DOHH2 (cell line): ENCODE results near the gene PRKCH.

Experiments
- H3F3A ChIP-seq: fragments of 200-600 bp; sonication (generic), shearing (Covaris generic); 2 replicates; pipeline ENCODE4 v1.6.0; 2016; ENCODE audit warnings: antibody characterized with exemption, mild to moderate bottlenecking; ENCODE audit not compliant: control insufficient read depth, insufficient read depth
- H3K27ac ChIP-seq: fragments of 200-600 bp; sonication (generic); 2 replicates; pipeline ENCODE4 v1.5.1; 2014; ENCODE audit warnings: low read depth, mild to moderate bottlenecking, low read length, moderate library complexity
- H3K27me3 ChIP-seq: fragments of 200-600 bp; sonication (generic); 2 replicates; pipeline ENCODE4 v1.6.1; 2014; ENCODE audit warnings: mild to moderate bottlenecking, low read length, mixed read lengths; ENCODE audit not compliant: control insufficient read depth
- H3K36me3 ChIP-seq: fragments of 200-600 bp; sonication (generic); 2 replicates; pipeline ENCODE4 v1.6.1; 2014; ENCODE audit warnings: mild to moderate bottlenecking, low read length, moderate library complexity, mixed read lengths; ENCODE audit not compliant: control insufficient read depth
- H3K4me1 ChIP-seq: fragments of 200-600 bp; sonication (generic); 2 replicates; pipeline ENCODE4 v1.6.1; 2014; ENCODE audit warnings: mild to moderate bottlenecking, low read length, mixed read lengths; ENCODE audit not compliant: control insufficient read depth
- H3K4me2 ChIP-seq: fragments of 200-600 bp; sonication (generic); 2 replicates; pipeline ENCODE4 v1.6.0; 2014; ENCODE audit warnings: mild to moderate bottlenecking, low read length, moderate library complexity
- H3K4me3 ChIP-seq: fragments of 200-600 bp; sonication (generic); 2 replicates; pipeline ENCODE4 v1.5.1; 2014; ENCODE audit warnings: mild to moderate bottlenecking, low read length, mixed read lengths
- H3K79me2 ChIP-seq: fragments of 200-600 bp; sonication (generic); 2 replicates; pipeline ENCODE4 v1.6.1; 2014; ENCODE audit warnings: mild to moderate bottlenecking, low read length, mixed read lengths; ENCODE audit not compliant: control insufficient read depth
- H3K9me2 ChIP-seq: fragments of 200-600 bp; sonication (generic); replicated peaks from 2 replicates; pipeline ENCODE4 v1.6.1; 2014; ENCODE audit warnings: mild to moderate bottlenecking, low read length, mixed read lengths; ENCODE audit not compliant: control insufficient read depth
- H3K9me3 ChIP-seq: fragments of 200-600 bp; sonication (generic); 2 replicates; pipeline ENCODE4 v1.6.1; 2014; ENCODE audit warnings: antibody characterized with exemption, low read length, mixed read lengths; ENCODE audit not compliant: control insufficient read depth, insufficient read depth
- H4K20me1 ChIP-seq: fragments of 200-600 bp; sonication (generic); 2 replicates; pipeline ENCODE4 v1.6.0; 2014; ENCODE audit warnings: low read depth, mild to moderate bottlenecking, antibody characterized with exemption, low read length, moderate library complexity; ENCODE audit not compliant: control insufficient read depth, insufficient read depth
- CTCF ChIP-seq: fragments of 200-600 bp; sonication (generic); IDR thresholded peaks from one replicate; pipeline ENCODE4 v1.5.1; 2014; ENCODE audit warnings: antibody characterized with exemption, mild to moderate bottlenecking, low read depth, low read length; ENCODE audit not compliant: poor library complexity, severe bottlenecking
- EZH2phosphoT487 ChIP-seq: fragments of 200-600 bp; sonication (generic); IDR thresholded peaks from 2 replicates; pipeline ENCODE4 v1.6.1; 2017; ENCODE audit warnings: borderline replicate concordance, mild to moderate bottlenecking, antibody characterized with exemption, low read length, moderate library complexity, mixed read lengths

Gene PRKCH

DNA sequence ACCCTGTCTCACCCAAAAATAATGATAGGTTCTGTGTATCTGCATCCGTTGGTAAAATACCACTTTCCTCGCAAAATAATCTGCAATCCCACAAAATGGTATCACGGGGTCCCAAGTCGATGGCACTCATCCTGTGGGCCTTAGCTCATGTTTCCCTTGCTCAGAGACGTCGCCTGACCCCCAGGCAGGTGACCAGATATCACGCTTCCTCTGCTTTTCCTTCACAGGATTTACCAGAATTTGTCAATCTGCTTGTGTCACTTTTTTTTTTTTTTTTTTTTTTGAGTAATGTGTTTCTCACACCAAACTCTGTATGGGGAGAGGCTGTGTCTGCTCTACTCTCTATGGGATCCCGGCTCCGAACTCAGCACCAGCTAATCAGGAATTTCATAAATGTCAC is 162.7 kb downstream of the PRKCH start:
- H3K9me3 ChIP-seq, result no peaks in the 10 kb centered on the region
- no peaks in the 10 kb centered on the region for H3K9me2 ChIP-seq
- TF ChIP-seq EZH2phosphoT487, result no peak
- no peak overlapping the region for H3K27ac ChIP-seq
- no peak overlapping the region for H3K4me2 ChIP-seq
- no peaks in the 10 kb centered on the region for H3K36me3 ChIP-seq
- H3K27me3 ChIP-seq, result no peaks in the 10 kb centered on the region
- H3K79me2 ChIP-seq, result no peaks in the 10 kb centered on the region
- no peak overlapping the region for H3K4me3 ChIP-seq
- peaks cover 31% of the 10 kb centered on the region for H3K4me1 ChIP-seq
- H4K20me1 ChIP-seq, result no peaks in the 10 kb centered on the region
- 0 out of 2 replicates have a peak, but pooled peaks cover 3% of the 10 kb centered on the region for H3F3A ChIP-seq

DNA sequence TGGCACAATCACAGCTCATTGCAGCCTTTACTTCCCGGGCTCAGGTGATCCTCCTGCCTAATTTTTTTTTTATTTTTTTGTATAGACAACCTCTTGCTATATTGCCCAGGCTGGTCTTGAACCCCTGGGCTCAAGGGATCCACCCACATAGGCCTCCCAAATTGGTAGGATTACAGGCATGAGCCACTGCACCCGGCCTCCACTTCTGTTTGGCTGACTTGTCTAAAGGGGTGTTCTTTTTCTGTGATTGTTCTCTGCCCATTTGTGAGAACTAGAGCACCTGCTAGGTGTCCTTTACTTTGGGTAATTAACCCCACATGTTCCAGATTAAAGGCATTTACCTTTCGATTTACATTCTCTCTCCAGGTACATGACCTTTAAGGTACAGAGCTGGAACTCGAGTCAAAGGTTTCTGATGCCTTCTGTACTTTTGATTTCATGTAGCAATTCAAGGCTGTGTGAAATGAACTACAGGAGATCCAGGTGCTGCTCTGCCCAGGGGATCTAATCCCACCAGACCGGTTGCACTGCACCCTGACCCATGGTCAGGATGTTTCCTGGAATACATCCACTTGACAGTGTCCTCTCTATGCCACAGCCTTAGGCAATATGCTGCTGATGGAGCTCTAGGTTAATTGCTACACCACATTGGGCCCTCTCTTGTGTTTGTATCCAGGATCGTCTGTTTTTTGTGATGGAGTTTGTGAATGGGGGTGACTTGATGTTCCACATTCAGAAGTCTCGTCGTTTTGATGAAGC is 163.6 kb downstream of the PRKCH start:
- Histone ChIP-seq H3K4me2 (no peak overlapping the region), H3K9me2 (no peaks in the 10 kb centered on the region), H3F3A (0 out of 2 replicates have a peak, but pooled peaks cover 3% of the 10 kb centered on the region), H3K9me3 (no peaks in the 10 kb centered on the region), H3K27me3 (no peaks in the 10 kb centered on the region), H3K27ac (no peak overlapping the region), H4K20me1 (no peaks in the 10 kb centered on the region), H3K4me1 (peaks cover 27% of the 10 kb centered on the region), H3K4me3 (no peak overlapping the region), H3K79me2 (no peaks in the 10 kb centered on the region), H3K36me3 (no peaks in the 10 kb centered on the region)
- no peak for TF ChIP-seq EZH2phosphoT487
- TF ChIP-seq CTCF, result no peak

- H3K79me2 ChIP-seq, result no peaks in the 10 kb centered on the region
- H3F3A ChIP-seq, result no peaks in the 10 kb centered on the region
- no peaks in the 10 kb centered on the region for H3K9me3 ChIP-seq
- H3K4me1 ChIP-seq, result peaks cover 27% of the 10 kb centered on the region
- no peaks in the 10 kb centered on the region for H4K20me1 ChIP-seq
- H3K27ac ChIP-seq, result no peak overlapping the region
- no peaks in the 10 kb centered on the region for H3K27me3 ChIP-seq
- no peaks in the 10 kb centered on the region for H3K9me2 ChIP-seq
- no peak overlapping the region for H3K4me2 ChIP-seq
- H3K4me3 ChIP-seq, result no peak overlapping the region
- TF ChIP-seq EZH2phosphoT487 (no peak), CTCF (no peak)
- no peaks in the 10 kb centered on the region for H3K36me3 ChIP-seq
Measured at GRCh38 chr14:61485661-61486060, 164.3 kb downstream of the PRKCH start.

- Histone ChIP-seq H3K27me3 (no peaks in the 10 kb centered on the region), H3K27ac (no peak overlapping the region), H3K4me2 (no peak overlapping the region), H3F3A (no peaks in the 10 kb centered on the region), H3K4me3 (no peak overlapping the region), H3K4me1 (peaks cover 36% of the 10 kb centered on the region), H3K36me3 (no peaks in the 10 kb centered on the region), H3K9me2 (no peaks in the 10 kb centered on the region), H3K79me2 (no peaks in the 10 kb centered on the region), H3K9me3 (no peaks in the 10 kb centered on the region), H4K20me1 (no peaks in the 10 kb centered on the region)
- no peak for TF ChIP-seq EZH2phosphoT487
- no peak for TF ChIP-seq CTCF
Measured at GRCh38 chr14:61486930-61487495, 165.6 kb downstream of the PRKCH start.
